NCI-H2196 treated with DMSO at 0.1 percent for 48 hours (cell line): ENCODE results near the gene SNX8.
"Not testable (repeated sequence)": the region's sequence is repeated elsewhere in the genome, so short reads cannot be mapped to it uniquely, and the experiment has no call there.

Experiments
- DNase-seq: peaks from one replicate; lab custom pipeline; 2025; ENCODE audit not compliant: unreplicated experiment; lab: John Stamatoyannopoulos, UW

SNX8 gene

GRCh38 chr7:2314209-2314955 lies at the start of gene SNX8:
Gene SNX8 (minus strand): TSS chr7:2314441. CDS start chr7:2314421, 20 bp downstream.
- peak; percentile 96 for DNase-seq

- no peak for DNase-seq
Observed at GRCh38 chr7:2362385-2363088, 48.3 kb upstream of the SNX8 start.

GRCh38 chr7:2360796-2361195 lies 46.6 kb upstream of the SNX8 start:
- no peak for DNase-seq

- no peak for DNase-seq
Observed at GRCh38 chr7:2359610-2360009, 45.4 kb upstream of the SNX8 start.

- no peak for DNase-seq
Observed at GRCh38 chr7:2358968-2359527, 44.8 kb upstream of the SNX8 start.

GRCh38 chr7:2357571-2357970 lies 43.3 kb upstream of the SNX8 start:
- no peak for DNase-seq

GRCh38 chr7:2357165-2357564 lies 42.9 kb upstream of the SNX8 start:
- DNase-seq: no peak

- no peak for DNase-seq
Observed at GRCh38 chr7:2355705-2356008, 41.4 kb upstream of the SNX8 start.

GRCh38 chr7:2354939-2355704 lies 40.9 kb upstream of the SNX8 start:
- no peak for DNase-seq

GRCh38 chr7:2354186-2354938 lies 40.1 kb upstream of the SNX8 start, which contains the start of gene EIF3B:
Gene EIF3B (plus strand): TSS chr7:2354827. CDS start chr7:2354922, 95 bp downstream.
- DNase-seq: peak; percentile 83

GRCh38 chr7:2353936-2354185 lies 39.6 kb upstream of the SNX8 start:
- DNase-seq: no peak

- no peak for DNase-seq
Observed at GRCh38 chr7:2353113-2353935, 39.1 kb upstream of the SNX8 start.

GRCh38 chr7:2350861-2351260 lies 36.6 kb upstream of the SNX8 start:
- DNase-seq: no peak

GRCh38 chr7:2350055-2350454 lies 35.8 kb upstream of the SNX8 start:
- DNase-seq: no peak

GRCh38 chr7:2347351-2348063 lies 33.3 kb upstream of the SNX8 start:
- not testable (repeated sequence) for DNase-seq

GRCh38 chr7:2336626-2337299 lies 22.5 kb upstream of the SNX8 start:
- DNase-seq: no peak

- not testable (repeated sequence) for DNase-seq
Observed at GRCh38 chr7:2332606-2333231, 18.5 kb upstream of the SNX8 start.

GRCh38 chr7:2331707-2332106 lies 17.5 kb upstream of the SNX8 start:
- no peak for DNase-seq

GRCh38 chr7:2330493-2330892 lies 16.3 kb upstream of the SNX8 start:
- DNase-seq: no peak
